OCI-LY3 (cell line): ENCODE measurements around the gene GABRB3.

Experiments
- CTCF ChIP-seq: fragments of 200-600, 300-600 bp; sonication (generic); IDR thresholded peaks from 2 replicates; pipeline ENCODE4 v1.5.1; 2014; ENCODE audit warnings: antibody characterized with exemption, low read length, low read depth
- EZH2phosphoT487 ChIP-seq: fragments of 200-600 bp; shearing (Covaris generic); IDR thresholded peaks from 2 replicates; pipeline ENCODE4 v1.6.1; 2018; ENCODE audit warnings: antibody characterized with exemption, mixed run types, low read depth

- TF ChIP-seq CTCF (no peak), EZH2phosphoT487 (no peak)
Observed at GRCh38 chr15:26766262-26766661, 6.6 kb downstream of the GABRB3 start.
